ENCODE data around the gene PLCB1.

DNA sequence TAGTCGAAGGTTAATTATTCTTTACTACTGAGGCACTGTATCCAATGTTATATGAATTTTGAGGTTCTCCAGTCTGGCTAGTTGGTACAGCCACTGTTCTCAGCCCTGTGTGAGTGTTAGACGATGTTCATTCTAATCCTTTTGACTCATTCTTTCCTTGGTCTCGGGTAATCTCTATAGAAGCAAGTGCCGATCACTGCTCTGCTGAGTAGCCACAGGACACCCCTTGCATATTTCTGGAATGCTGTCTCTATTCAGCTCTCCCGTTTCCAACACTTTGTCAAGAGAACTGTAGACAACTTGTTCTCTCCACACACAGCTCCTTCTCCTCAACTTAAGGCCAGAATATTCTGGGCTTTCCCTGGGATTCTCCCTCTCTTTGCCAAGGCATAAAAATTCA is 42.4 kb upstream of the PLCB1 start:
- TF ChIP-seq, protein P1, sequence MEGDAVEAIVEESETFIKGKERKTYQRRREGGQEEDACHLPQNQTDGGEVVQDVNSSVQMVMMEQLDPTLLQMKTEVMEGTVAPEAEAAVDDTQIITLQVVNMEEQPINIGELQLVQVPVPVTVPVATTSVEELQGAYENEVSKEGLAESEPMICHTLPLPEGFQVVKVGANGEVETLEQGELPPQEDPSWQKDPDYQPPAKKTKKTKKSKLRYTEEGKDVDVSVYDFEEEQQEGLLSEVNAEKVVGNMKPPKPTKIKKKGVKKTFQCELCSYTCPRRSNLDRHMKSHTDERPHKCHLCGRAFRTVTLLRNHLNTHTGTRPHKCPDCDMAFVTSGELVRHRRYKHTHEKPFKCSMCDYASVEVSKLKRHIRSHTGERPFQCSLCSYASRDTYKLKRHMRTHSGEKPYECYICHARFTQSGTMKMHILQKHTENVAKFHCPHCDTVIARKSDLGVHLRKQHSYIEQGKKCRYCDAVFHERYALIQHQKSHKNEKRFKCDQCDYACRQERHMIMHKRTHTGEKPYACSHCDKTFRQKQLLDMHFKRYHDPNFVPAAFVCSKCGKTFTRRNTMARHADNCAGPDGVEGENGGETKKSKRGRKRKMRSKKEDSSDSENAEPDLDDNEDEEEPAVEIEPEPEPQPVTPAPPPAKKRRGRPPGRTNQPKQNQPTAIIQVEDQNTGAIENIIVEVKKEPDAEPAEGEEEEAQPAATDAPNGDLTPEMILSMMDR (conservative IDR thresholded peaks at IDR 0.05; ENCODE audit: low read depth, low read length) = no peak
- TF ChIP-seq, protein P2, sequence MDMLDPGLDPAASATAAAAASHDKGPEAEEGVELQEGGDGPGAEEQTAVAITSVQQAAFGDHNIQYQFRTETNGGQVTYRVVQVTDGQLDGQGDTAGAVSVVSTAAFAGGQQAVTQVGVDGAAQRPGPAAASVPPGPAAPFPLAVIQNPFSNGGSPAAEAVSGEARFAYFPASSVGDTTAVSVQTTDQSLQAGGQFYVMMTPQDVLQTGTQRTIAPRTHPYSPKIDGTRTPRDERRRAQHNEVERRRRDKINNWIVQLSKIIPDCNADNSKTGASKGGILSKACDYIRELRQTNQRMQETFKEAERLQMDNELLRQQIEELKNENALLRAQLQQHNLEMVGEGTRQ (IDR thresholded peaks at IDR 0.05; ENCODE audit: low read depth, low read length) = no peak
- TF ChIP-seq RCOR1 (IDR thresholded peaks at IDR 0.05; ENCODE audit: insufficient replicate concordance, low read length) (no peak), SMC3 (IDR thresholded peaks at IDR 0.05; ENCODE audit: low read depth, low read length) (no peak)
